Endodermal cell (in vitro differentiated cells): ENCODE measurements around the gene LRP1. TPM values are rescaled to one million over a fixed set of nuclear protein-coding genes. Genes with fewer than 3 reads are reported as not detected.

Experiments
- DNase-seq: peaks from one replicate; pipeline ENCODE4 v3.0.0-alpha.2; 2017
- H3K27ac ChIP-seq: 2 replicates; pipeline ENCODE4 v1.5.1; 2013; ENCODE audit warnings: mild to moderate bottlenecking, low read depth, low read length, moderate library complexity
- H3K27me3 ChIP-seq: 2 replicates; pipeline ENCODE4 v1.6.1; 2013; ENCODE audit warnings: mild to moderate bottlenecking, low read length, moderate library complexity; ENCODE audit not compliant: insufficient read depth, control insufficient read depth, poor library complexity, severe bottlenecking
- H3K36me3 ChIP-seq: 2 replicates; pipeline ENCODE4 v1.7.0; 2013; ENCODE audit warnings: mild to moderate bottlenecking, low read length, moderate library complexity; ENCODE audit not compliant: control insufficient read depth, insufficient read depth
- H3K4me1 ChIP-seq: one replicate; pipeline ENCODE4 v1.7.0; 2013; ENCODE audit warnings: low read length; ENCODE audit not compliant: control insufficient read depth, insufficient read depth
- H3K4me3 ChIP-seq: 2 replicates; pipeline ENCODE4 v1.5.1; 2013; ENCODE audit warnings: mild to moderate bottlenecking, low read length, moderate library complexity
- H3K9ac ChIP-seq: 2 replicates; pipeline ENCODE4 v1.6.1; 2013; ENCODE audit warnings: mild to moderate bottlenecking, low read length, moderate library complexity; ENCODE audit not compliant: poor library complexity, severe bottlenecking; ENCODE audit errors: extremely low read depth
- H3K9me3 ChIP-seq: 2 replicates; pipeline ENCODE4 v1.6.1; 2013; ENCODE audit warnings: mild to moderate bottlenecking, low read length, moderate library complexity; ENCODE audit not compliant: control insufficient read depth
- H3K27ac Mint-ChIP-seq: 2 replicates; pipeline ENCODE4 v1.8.0; 2020; ENCODE audit warnings: mixed read lengths
- H3K27me3 Mint-ChIP-seq: 2 replicates; pipeline ENCODE4 v1.8.0; 2021; ENCODE audit warnings: mild to moderate bottlenecking, mixed read lengths; ENCODE audit not compliant: insufficient read depth
- H3K36me3 Mint-ChIP-seq: 2 replicates; pipeline ENCODE4 v1.8.0; 2020; ENCODE audit warnings: low read depth, mixed read lengths
- H3K4me1 Mint-ChIP-seq: 2 replicates; pipeline ENCODE4 v1.8.0; 2020; ENCODE audit warnings: mixed read lengths
- H3K4me3 Mint-ChIP-seq: 2 replicates; pipeline ENCODE4 v1.8.0; 2020; ENCODE audit warnings: mild to moderate bottlenecking, moderate library complexity, mixed read lengths
- H3K9me3 Mint-ChIP-seq: 2 replicates; pipeline ENCODE4 v1.8.0; 2020; ENCODE audit warnings: mild to moderate bottlenecking, mixed read lengths
- CTCF ChIP-seq: fragments of 200-600 bp; sonication (generic); conservative IDR thresholded peaks from 2 replicates; pipeline ENCODE4 v1.5.0; 2021; ENCODE audit warnings: antibody characterized with exemption, mild to moderate bottlenecking
- WGBS, 2 experiments: methylation state at CpG; one replicate each; pipeline versions ENCODE4 v1.1.5 to v1.1.7; 2013; ENCODE audit warnings: missing lambda C conversion rate in 2 of 2, mixed read lengths in 1 of 2; ENCODE audit not compliant: insufficient coverage in 1 of 2, insufficient read length in 1 of 2; 5-methylcytosine and 5-hydroxymethylcytosine counted together
- total RNA-seq, 2 donors: library from RNA; stranded (reverse); fragmentation: NEBNext Ultra II Directional in 1 of 2; extraction: Animal tissue kit (Norgen Biotek cat#: 25700) in 1 of 2; gene quantifications; 2 replicates in 1 of 2; 3 replicates in 1 of 2; pipeline ENCODE4 v1.2.1, GENCODE V29; 2021

LRP1 gene
- total RNA-seq, 2 donors from 2014 or later, result 74.5 to 87.7 TPM

- Histone ChIP-seq H3K27ac (no peak overlapping the region), H3K27me3 (peaks cover 66% of the 10 kb centered on the region), H3K4me1 (peaks cover 11% of the 10 kb centered on the region), H3K9ac (no peak overlapping the region), H3K36me3 (peaks cover 40% of the 10 kb centered on the region), H3K9me3 (no peaks in the 10 kb centered on the region), H3K4me3 (no peak overlapping the region)
- H3K4me1 Mint-ChIP-seq, result peaks cover 22% of the 10 kb centered on the region
- H3K27me3 Mint-ChIP-seq, result peaks cover 61% of the 10 kb centered on the region
- H3K36me3 Mint-ChIP-seq, result peaks cover 34% of the 10 kb centered on the region
- no peak for TF ChIP-seq CTCF
- H3K27ac Mint-ChIP-seq, result no peak overlapping the region
- no peak overlapping the region for H3K4me3 Mint-ChIP-seq
- DNase-seq, result no peak
- 80 to 84% methylated on average over 4 to 8 of the region's 8 CpGs for WGBS, 2 experiments
- no peaks in the 10 kb centered on the region for H3K9me3 Mint-ChIP-seq
These were observed 107.4 kb downstream of the LRP1 start for GRCh38 chr12:57235728-57236131.

GRCh38 chr12:57236201-57236924 lies 108.1 kb downstream of the LRP1 start:
- DNase-seq, result peak; percentile 89
- TF ChIP-seq CTCF, result no peak
- H3K27me3 Mint-ChIP-seq, result peaks cover 67% of the 10 kb centered on the region
- peaks cover 6% of the 10 kb centered on the region for H3K4me1 ChIP-seq
- WGBS, 2 experiments, result 53 to 74% methylated on average over 19 to 39 of the region's 40 CpGs
- no peak overlapping the region for H3K27ac Mint-ChIP-seq
- no peaks in the 10 kb centered on the region for H3K9me3 ChIP-seq
- H3K4me3 ChIP-seq, result no peak overlapping the region
- H3K9me3 Mint-ChIP-seq, result no peaks in the 10 kb centered on the region
- H3K4me1 Mint-ChIP-seq, result peaks cover 20% of the 10 kb centered on the region
- peaks cover 32% of the 10 kb centered on the region for H3K36me3 Mint-ChIP-seq
- no peak overlapping the region for H3K27ac ChIP-seq
- peaks cover 34% of the 10 kb centered on the region for H3K36me3 ChIP-seq
- no peak overlapping the region for H3K4me3 Mint-ChIP-seq
- no peak overlapping the region for H3K9ac ChIP-seq
- peaks cover 72% of the 10 kb centered on the region for H3K27me3 ChIP-seq

GRCh38 chr12:57236925-57237595 lies 108.8 kb downstream of the LRP1 start:
- peaks cover 22% of the 10 kb centered on the region for H3K4me1 Mint-ChIP-seq
- Histone ChIP-seq H3K9me3 (no peaks in the 10 kb centered on the region), H3K4me1 (peaks cover 6% of the 10 kb centered on the region), H3K27ac (no peak overlapping the region), H3K9ac (no peak overlapping the region), H3K4me3 (no peak overlapping the region), H3K27me3 (peaks cover 79% of the 10 kb centered on the region), H3K36me3 (peaks cover 27% of the 10 kb centered on the region)
- H3K27me3 Mint-ChIP-seq, result peaks cover 74% of the 10 kb centered on the region
- no peak overlapping the region for H3K27ac Mint-ChIP-seq
- H3K36me3 Mint-ChIP-seq, result peaks cover 25% of the 10 kb centered on the region
- no peak for TF ChIP-seq CTCF
- 48 to 51% methylated on average over 4 to 9 of the region's 9 CpGs for WGBS, 2 experiments
- H3K9me3 Mint-ChIP-seq, result no peaks in the 10 kb centered on the region
- no peak overlapping the region for H3K4me3 Mint-ChIP-seq
- DNase-seq, result peak; percentile 78
